ENCODE results near the gene FAM234B.
"Not testable (repeated sequence)": the region's sequence is repeated elsewhere in the genome, so short reads cannot be mapped to it uniquely, and the experiment has no call there.

The FAM234B gene

GRCh38 chr12:13067322-13067721 is 23.1 kb downstream of the FAM234B start:
- Histone ChIP-seq H3K4me3 (ENCODE audit: low read length) (no peak overlapping the region), H3K36me3 (ENCODE audit: control insufficient read depth, low read depth, low read length) (peaks cover 24% of the 10 kb centered on the region), H3K9me3 (ENCODE audit: control insufficient read depth, low read depth, low read length) (no peaks in the 10 kb centered on the region), H3K9ac (ENCODE audit: low read length) (no peak overlapping the region), H3K27me3 (ENCODE audit: control insufficient read depth, insufficient read depth, low read length) (no peaks in the 10 kb centered on the region), H3K27ac (ENCODE audit: low read length) (no peak overlapping the region), H3K4me1 (ENCODE audit: control insufficient read depth, low read depth, low read length) (no peaks in the 10 kb centered on the region)

DNA sequence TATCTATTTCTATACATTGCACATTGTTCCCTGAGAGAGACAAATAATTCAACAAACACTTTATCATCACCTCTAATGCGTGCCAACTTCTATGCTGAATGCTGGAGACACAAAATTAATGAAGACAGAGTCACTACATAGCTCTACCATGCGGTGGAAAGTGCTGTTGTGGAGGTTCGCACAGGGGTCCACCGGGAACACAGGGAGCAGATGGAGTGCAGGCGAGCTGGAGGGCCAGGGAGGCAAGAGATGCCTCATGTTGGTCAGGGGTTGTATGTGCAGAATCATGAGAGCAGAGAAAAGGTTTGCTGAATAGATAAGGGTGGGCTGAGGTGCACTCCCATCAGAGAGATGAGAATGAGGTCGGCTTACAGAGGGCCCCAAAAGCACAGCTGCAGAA is 25.2 kb downstream of the FAM234B start:
- Histone ChIP-seq H3K9ac (ENCODE audit: low read length) (no peak overlapping the region), H3K27ac (ENCODE audit: low read length) (no peak overlapping the region), H3K27me3 (ENCODE audit: control insufficient read depth, insufficient read depth, low read length) (no peaks in the 10 kb centered on the region), H3K9me3 (ENCODE audit: control insufficient read depth, low read depth, low read length) (no peaks in the 10 kb centered on the region), H3K4me1 (ENCODE audit: control insufficient read depth, low read depth, low read length) (no peaks in the 10 kb centered on the region), H3K4me3 (ENCODE audit: low read length) (no peak overlapping the region), H3K36me3 (ENCODE audit: control insufficient read depth, low read depth, low read length) (peaks cover 24% of the 10 kb centered on the region)

- Histone ChIP-seq H3K9me3 (ENCODE audit: control insufficient read depth, low read depth, low read length) (no peaks in the 10 kb centered on the region), H3K27me3 (ENCODE audit: control insufficient read depth, insufficient read depth, low read length) (no peaks in the 10 kb centered on the region), H3K36me3 (ENCODE audit: control insufficient read depth, low read depth, low read length) (peaks cover 32% of the 10 kb centered on the region), H3K4me3 (ENCODE audit: low read length) (no peak overlapping the region), H3K4me1 (ENCODE audit: control insufficient read depth, low read depth, low read length) (no peaks in the 10 kb centered on the region), H3K27ac (ENCODE audit: low read length) (no peak overlapping the region), H3K9ac (ENCODE audit: low read length) (no peak overlapping the region)
Measured at GRCh38 chr12:13071305-13072280, 27.4 kb downstream of the FAM234B start.

GRCh38 chr12:13073173-13073572 is 29.0 kb downstream of the FAM234B start:
- Histone ChIP-seq H3K27me3 (ENCODE audit: control insufficient read depth, insufficient read depth, low read length) (no peaks in the 10 kb centered on the region), H3K9me3 (ENCODE audit: control insufficient read depth, low read depth, low read length) (no peaks in the 10 kb centered on the region), H3K4me1 (ENCODE audit: control insufficient read depth, low read depth, low read length) (no peaks in the 10 kb centered on the region), H3K27ac (ENCODE audit: low read length) (no peak overlapping the region), H3K9ac (ENCODE audit: low read length) (no peak overlapping the region), H3K4me3 (ENCODE audit: low read length) (no peak overlapping the region), H3K36me3 (ENCODE audit: control insufficient read depth, low read depth, low read length) (peaks cover 36% of the 10 kb centered on the region)

- Histone ChIP-seq H3K27me3 (ENCODE audit: control insufficient read depth, insufficient read depth, low read length) (no peaks in the 10 kb centered on the region), H3K9ac (ENCODE audit: low read length) (no peak overlapping the region), H3K4me1 (ENCODE audit: control insufficient read depth, low read depth, low read length) (peaks cover 2% of the 10 kb centered on the region), H3K9me3 (ENCODE audit: control insufficient read depth, low read depth, low read length) (no peaks in the 10 kb centered on the region), H3K4me3 (ENCODE audit: low read length) (no peak overlapping the region), H3K27ac (ENCODE audit: low read length) (no peak overlapping the region), H3K36me3 (ENCODE audit: control insufficient read depth, low read depth, low read length) (peaks cover 25% of the 10 kb centered on the region)
Measured at GRCh38 chr12:13074396-13075117, 30.4 kb downstream of the FAM234B start.

DNA sequence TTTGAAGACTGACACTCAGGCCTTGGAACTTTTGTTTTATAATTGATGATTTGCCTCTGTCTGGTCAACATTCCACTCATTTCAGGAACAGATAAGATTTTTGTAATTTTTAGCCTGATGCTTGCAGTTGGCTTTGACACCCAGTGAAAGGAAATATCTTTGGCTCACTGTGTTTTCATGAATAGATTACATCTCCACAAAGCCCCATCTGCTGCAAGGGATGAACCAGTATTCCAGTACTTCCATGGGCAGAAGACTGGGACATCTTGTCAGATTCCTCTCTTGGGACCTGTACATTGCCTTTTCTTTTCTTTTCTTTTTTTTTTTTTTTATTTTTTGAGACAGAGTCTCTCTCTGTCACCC is 30.9 kb downstream of the FAM234B start:
- Histone ChIP-seq H3K4me1 (ENCODE audit: control insufficient read depth, low read depth, low read length) (peaks cover 5% of the 10 kb centered on the region), H3K36me3 (ENCODE audit: control insufficient read depth, low read depth, low read length) (peaks cover 24% of the 10 kb centered on the region), H3K27ac (ENCODE audit: low read length) (no peak overlapping the region), H3K9ac (ENCODE audit: low read length) (no peak overlapping the region), H3K4me3 (ENCODE audit: low read length) (no peak overlapping the region), H3K9me3 (ENCODE audit: control insufficient read depth, low read depth, low read length) (no peaks in the 10 kb centered on the region), H3K27me3 (ENCODE audit: control insufficient read depth, insufficient read depth, low read length) (no peaks in the 10 kb centered on the region)

- H3K9ac ChIP-seq (ENCODE audit: low read length), result no peak overlapping the region
- no peaks in the 10 kb centered on the region for H3K9me3 ChIP-seq (ENCODE audit: control insufficient read depth, low read depth, low read length)
- no peaks in the 10 kb centered on the region for H3K27me3 ChIP-seq (ENCODE audit: control insufficient read depth, insufficient read depth, low read length)
- peaks cover 5% of the 10 kb centered on the region for H3K4me1 ChIP-seq (ENCODE audit: control insufficient read depth, low read depth, low read length)
- no peak overlapping the region for H3K27ac ChIP-seq (ENCODE audit: low read length)
- peaks cover 33% of the 10 kb centered on the region for H3K36me3 ChIP-seq (ENCODE audit: control insufficient read depth, low read depth, low read length)
- no peak overlapping the region for H3K4me3 ChIP-seq (ENCODE audit: low read length)
Measured at GRCh38 chr12:13075786-13076570, 31.8 kb downstream of the FAM234B start.

- Histone ChIP-seq H3K9me3 (ENCODE audit: control insufficient read depth, low read depth, low read length) (no peaks in the 10 kb centered on the region), H3K9ac (ENCODE audit: low read length) (no peak overlapping the region), H3K4me1 (ENCODE audit: control insufficient read depth, low read depth, low read length) (peaks cover 5% of the 10 kb centered on the region), H3K36me3 (ENCODE audit: control insufficient read depth, low read depth, low read length) (peaks cover 28% of the 10 kb centered on the region), H3K27ac (ENCODE audit: low read length) (no peak overlapping the region), H3K27me3 (ENCODE audit: control insufficient read depth, insufficient read depth, low read length) (no peaks in the 10 kb centered on the region), H3K4me3 (ENCODE audit: low read length) (no peak overlapping the region)
Measured at GRCh38 chr12:13079440-13079906, 35.3 kb downstream of the FAM234B start.

- Histone ChIP-seq H3K9ac (ENCODE audit: low read length) (no peak overlapping the region), H3K27ac (ENCODE audit: low read length) (no peak overlapping the region), H3K9me3 (ENCODE audit: control insufficient read depth, low read depth, low read length) (no peaks in the 10 kb centered on the region), H3K4me3 (ENCODE audit: low read length) (no peak overlapping the region), H3K27me3 (ENCODE audit: control insufficient read depth, insufficient read depth, low read length) (no peaks in the 10 kb centered on the region), H3K36me3 (ENCODE audit: control insufficient read depth, low read depth, low read length) (peaks cover 28% of the 10 kb centered on the region), H3K4me1 (ENCODE audit: control insufficient read depth, low read depth, low read length) (peaks cover 5% of the 10 kb centered on the region)
Measured at GRCh38 chr12:13080266-13080665, 36.1 kb downstream of the FAM234B start.

GRCh38 chr12:13082861-13083260 is 38.7 kb downstream of the FAM234B start:
- H3K4me3 ChIP-seq (ENCODE audit: low read length), result no peak overlapping the region
- no peaks in the 10 kb centered on the region for H3K9me3 ChIP-seq (ENCODE audit: control insufficient read depth, low read depth, low read length)
- H3K4me1 ChIP-seq (ENCODE audit: control insufficient read depth, low read depth, low read length), result peaks cover 17% of the 10 kb centered on the region
- no peak overlapping the region for H3K27ac ChIP-seq (ENCODE audit: low read length)
- H3K27me3 ChIP-seq (ENCODE audit: control insufficient read depth, insufficient read depth, low read length), result no peaks in the 10 kb centered on the region
- H3K9ac ChIP-seq (ENCODE audit: low read length), result no peak overlapping the region
- peaks cover 17% of the 10 kb centered on the region for H3K36me3 ChIP-seq (ENCODE audit: control insufficient read depth, low read depth, low read length)

- not testable (repeated sequence) for H3K4me3 ChIP-seq (ENCODE audit: low read length); H3K27me3 ChIP-seq (ENCODE audit: control insufficient read depth, insufficient read depth, low read length); H3K9me3 ChIP-seq (ENCODE audit: control insufficient read depth, low read depth, low read length); H3K27ac ChIP-seq (ENCODE audit: low read length); H3K9ac ChIP-seq (ENCODE audit: low read length)
- peaks cover 25% of the 10 kb centered on the region for H3K4me1 ChIP-seq (ENCODE audit: control insufficient read depth, low read depth, low read length)
- H3K36me3 ChIP-seq (ENCODE audit: control insufficient read depth, low read depth, low read length), result peaks cover 17% of the 10 kb centered on the region
Measured at GRCh38 chr12:13083638-13084037, 39.5 kb downstream of the FAM234B start.
